ENCODE results near the gene ATOX1. TPM values are rescaled to one million over a fixed set of nuclear protein-coding genes. Genes with fewer than 3 reads are reported as not detected.

The ATOX1 gene
- total and polyA plus RNA-seq, 10 of the 15 experiments (the other 5 are each of a cell fraction or from before 2014, with no cell fraction given), result 130 to 642 (median 245) TPM

- TF ChIP-seq ZBTB11 (CRISPR knock-in tag; IDR thresholded peaks at IDR 0.05), result no peak
- TF ChIP-seq HSF1 (IDR thresholded peaks at IDR 0.05; ENCODE audit: low read depth, low read length), result no peak
- peak; percentile 89 for TF ChIP-seq NBN (IDR thresholded peaks at IDR 0.05)
- TF ChIP-seq CEBPB (IDR thresholded peaks at IDR 0.05; ENCODE audit: borderline replicate concordance in 1 of 2, low read depth in 2 of 2, low read length in 2 of 2), result no peak
- no peak for TF ChIP-seq FOXK2 (IDR thresholded peaks at IDR 0.05)
- TF ChIP-seq, protein P1, sequence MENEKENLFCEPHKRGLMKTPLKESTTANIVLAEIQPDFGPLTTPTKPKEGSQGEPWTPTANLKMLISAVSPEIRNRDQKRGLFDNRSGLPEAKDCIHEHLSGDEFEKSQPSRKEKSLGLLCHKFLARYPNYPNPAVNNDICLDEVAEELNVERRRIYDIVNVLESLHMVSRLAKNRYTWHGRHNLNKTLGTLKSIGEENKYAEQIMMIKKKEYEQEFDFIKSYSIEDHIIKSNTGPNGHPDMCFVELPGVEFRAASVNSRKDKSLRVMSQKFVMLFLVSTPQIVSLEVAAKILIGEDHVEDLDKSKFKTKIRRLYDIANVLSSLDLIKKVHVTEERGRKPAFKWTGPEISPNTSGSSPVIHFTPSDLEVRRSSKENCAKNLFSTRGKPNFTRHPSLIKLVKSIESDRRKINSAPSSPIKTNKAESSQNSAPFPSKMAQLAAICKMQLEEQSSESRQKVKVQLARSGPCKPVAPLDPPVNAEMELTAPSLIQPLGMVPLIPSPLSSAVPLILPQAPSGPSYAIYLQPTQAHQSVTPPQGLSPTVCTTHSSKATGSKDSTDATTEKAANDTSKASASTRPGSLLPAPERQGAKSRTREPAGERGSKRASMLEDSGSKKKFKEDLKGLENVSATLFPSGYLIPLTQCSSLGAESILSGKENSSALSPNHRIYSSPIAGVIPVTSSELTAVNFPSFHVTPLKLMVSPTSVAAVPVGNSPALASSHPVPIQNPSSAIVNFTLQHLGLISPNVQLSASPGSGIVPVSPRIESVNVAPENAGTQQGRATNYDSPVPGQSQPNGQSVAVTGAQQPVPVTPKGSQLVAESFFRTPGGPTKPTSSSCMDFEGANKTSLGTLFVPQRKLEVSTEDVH (IDR thresholded peaks at IDR 0.05; ENCODE audit: low read depth, partially characterized antibody), result no peak
- peak; percentile 67; the same call in 1 of the 2 replicates for TF ChIP-seq CBX5 (IDR thresholded peaks at IDR 0.05; ENCODE audit: low read depth)
- TF ChIP-seq RBBP5 (conservative IDR thresholded peaks at IDR 0.05), result no peak
- peak; percentile 20; the same call in 1 of the 2 replicates for TF ChIP-seq YY1 (IDR thresholded peaks at IDR 0.05; ENCODE audit: low read depth, low read length)
- peak; percentile 65; the same call in 1 of the 2 replicates for TF ChIP-seq ZBED1 (IDR thresholded peaks at IDR 0.05; ENCODE audit: borderline replicate concordance)
- TF ChIP-seq TCF7 (IDR thresholded peaks at IDR 0.05; ENCODE audit: borderline replicate concordance), result no peak
- TF ChIP-seq RFX5 (IDR thresholded peaks at IDR 0.05; ENCODE audit: low read depth, low read length), result no peak
- TF ChIP-seq POU2F2 (IDR thresholded peaks at IDR 0.05; ENCODE audit: borderline replicate concordance, low read depth, low read length), result peak; percentile 91; the same call in 2 of the 3 replicates
- no peak for TF ChIP-seq RB1 (IDR thresholded peaks at IDR 0.05; ENCODE audit: borderline replicate concordance)
- 0 out of 2 replicates have a peak, but pooled peaks have one; percentile 64 for TF ChIP-seq STAT1 (conservative IDR thresholded peaks at IDR 0.05)
- TF ChIP-seq, protein P2, sequence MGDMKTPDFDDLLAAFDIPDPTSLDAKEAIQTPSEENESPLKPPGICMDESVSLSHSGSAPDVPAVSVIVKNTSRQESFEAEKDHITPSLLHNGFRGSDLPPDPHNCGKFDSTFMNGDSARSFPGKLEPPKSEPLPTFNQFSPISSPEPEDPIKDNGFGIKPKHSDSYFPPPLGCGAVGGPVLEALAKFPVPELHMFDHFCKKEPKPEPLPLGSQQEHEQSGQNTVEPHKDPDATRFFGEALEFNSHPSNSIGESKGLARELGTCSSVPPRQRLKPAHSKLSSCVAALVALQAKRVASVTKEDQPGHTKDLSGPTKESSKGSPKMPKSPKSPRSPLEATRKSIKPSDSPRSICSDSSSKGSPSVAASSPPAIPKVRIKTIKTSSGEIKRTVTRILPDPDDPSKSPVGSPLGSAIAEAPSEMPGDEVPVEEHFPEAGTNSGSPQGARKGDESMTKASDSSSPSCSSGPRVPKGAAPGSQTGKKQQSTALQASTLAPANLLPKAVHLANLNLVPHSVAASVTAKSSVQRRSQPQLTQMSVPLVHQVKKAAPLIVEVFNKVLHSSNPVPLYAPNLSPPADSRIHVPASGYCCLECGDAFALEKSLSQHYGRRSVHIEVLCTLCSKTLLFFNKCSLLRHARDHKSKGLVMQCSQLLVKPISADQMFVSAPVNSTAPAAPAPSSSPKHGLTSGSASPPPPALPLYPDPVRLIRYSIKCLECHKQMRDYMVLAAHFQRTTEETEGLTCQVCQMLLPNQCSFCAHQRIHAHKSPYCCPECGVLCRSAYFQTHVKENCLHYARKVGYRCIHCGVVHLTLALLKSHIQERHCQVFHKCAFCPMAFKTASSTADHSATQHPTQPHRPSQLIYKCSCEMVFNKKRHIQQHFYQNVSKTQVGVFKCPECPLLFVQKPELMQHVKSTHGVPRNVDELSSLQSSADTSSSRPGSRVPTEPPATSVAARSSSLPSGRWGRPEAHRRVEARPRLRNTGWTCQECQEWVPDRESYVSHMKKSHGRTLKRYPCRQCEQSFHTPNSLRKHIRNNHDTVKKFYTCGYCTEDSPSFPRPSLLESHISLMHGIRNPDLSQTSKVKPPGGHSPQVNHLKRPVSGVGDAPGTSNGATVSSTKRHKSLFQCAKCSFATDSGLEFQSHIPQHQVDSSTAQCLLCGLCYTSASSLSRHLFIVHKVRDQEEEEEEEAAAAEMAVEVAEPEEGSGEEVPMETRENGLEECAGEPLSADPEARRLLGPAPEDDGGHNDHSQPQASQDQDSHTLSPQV (IDR thresholded peaks at IDR 0.05), result no peak
- no peak for TF ChIP-seq GABPA (IDR thresholded peaks at IDR 0.05; ENCODE audit: low read depth)
- no peak for TF ChIP-seq ATF3 (IDR thresholded peaks at IDR 0.05; ENCODE audit: borderline replicate concordance, extremely low read depth, low read depth, low read length)
Measured at GRCh38 chr5:151721087-151721646, 37.3 kb downstream of the ATOX1 start (continued).
